ENCODE results near the gene MLIP.

The MLIP gene

DNA sequence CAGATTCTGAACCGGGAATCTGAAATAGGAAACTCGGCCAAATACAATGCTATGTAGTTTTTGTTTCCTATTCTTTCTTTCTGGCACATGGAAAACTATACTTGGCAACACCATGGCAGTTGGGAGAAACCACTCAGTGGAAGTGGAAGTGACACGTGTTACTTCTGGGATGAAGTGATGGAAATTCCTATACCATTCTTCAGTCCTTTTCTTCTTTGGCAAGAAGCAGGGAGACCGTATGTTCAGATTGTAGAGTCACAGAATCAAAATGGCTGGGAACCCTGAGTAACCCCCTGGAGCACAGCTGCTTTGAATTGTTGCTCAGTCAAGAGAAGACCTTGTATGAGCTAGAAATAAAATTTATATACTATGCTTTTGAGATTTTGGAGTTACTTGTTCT, 178.2 kb downstream of the MLIP start:
- no peak for DNase-seq

DNA sequence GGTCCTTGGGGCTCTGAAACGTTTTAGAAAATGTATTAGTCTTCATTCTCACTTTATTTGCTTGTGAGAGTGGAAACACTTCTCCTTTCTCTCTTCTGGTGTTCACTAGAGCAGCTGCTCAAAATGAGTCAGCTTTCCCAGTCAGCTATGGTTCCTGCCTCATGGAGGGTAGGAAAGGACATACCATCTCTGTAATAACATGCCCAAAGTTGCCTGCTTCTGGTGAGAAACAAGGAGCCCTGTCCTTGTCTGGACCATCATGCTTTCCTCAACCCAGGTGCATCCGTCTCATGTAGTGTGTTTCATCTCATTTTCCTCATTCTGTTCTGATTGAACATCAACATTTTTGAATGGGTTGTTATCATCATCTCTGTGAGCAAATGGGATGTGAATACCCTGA, 179.9 kb downstream of the MLIP start:
- no peak for DNase-seq

DNA sequence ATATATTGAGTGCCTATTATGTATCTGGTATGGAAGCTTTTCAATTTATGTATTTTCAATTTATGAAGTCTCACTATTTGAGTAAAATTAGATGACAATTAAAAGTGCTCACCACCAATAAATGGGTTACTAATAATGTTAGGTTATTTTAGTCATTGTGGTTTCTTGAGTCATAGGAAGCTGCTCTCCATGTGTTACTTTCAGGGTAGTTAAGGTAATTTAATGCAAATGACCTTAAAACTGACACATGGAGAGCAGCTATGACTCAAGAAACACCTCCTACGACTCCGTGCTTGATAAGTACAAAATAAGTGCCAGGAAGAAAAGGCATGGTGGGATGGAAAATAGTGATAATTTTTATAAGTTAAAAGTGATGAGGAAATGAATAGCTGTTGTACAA, 180.5 kb downstream of the MLIP start:
- no peak for DNase-seq

DNA sequence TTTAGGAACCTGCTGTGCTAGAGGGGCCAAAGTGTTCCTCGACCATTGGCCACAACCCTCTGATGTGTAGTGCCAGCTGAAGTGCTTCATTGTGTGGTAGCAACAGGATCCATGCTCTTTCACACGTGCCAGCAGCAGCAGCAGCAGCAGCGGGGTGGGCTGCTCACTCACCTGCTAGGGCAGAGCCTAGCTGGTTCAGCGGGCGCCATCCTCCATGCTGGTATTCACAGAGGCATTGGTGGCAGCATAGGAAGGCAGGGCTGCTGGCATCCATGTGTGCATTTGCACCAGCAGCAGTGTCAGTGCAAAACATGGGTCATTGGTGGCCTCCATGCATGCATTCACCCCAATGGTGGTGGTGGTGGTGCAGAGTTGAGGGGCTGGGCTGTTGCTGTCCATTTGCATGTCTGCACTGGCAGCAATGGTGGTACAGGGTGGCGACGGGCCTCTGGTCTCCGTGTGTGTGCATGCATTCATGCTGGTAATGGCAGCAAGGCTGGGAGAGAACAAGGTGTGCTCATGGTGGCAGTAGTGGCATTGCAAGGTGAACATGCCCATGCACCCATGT, 183.8 kb downstream of the MLIP start:
- DNase-seq: no peak

DNA sequence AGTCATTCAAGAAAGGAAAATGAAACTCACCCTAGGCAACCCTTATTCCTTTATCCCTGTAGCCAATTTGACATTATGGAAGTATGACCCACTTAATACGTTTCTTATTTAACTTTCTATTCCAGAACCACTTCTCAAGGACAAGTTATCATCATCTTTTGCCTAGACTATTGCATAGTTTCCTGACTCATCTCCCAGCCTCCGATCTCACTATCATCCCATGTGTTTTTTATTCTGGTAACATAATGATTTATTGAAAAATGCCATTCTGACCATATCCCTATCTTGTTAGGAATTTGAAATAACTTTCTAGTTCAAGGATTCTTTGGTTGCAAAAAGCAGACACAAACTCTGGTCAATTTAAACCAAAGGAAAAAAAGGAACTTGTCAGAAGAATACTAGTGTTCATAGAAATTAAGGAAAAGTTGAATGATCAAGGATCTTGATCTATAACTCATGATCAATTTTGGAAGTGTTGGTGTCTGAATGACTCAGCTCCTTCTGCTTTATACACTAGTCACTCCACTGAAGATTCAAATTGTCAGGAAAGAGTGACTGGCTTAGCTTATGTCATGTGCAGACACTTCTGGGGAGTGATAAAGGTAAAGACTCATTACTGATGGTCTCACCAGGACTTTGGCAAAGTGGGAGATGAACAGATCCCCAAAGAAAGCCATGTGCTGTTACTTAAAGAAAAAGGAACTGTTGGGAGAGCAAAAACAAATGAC, 188.5 kb downstream of the MLIP start:
- DNase-seq: no peak

DNA sequence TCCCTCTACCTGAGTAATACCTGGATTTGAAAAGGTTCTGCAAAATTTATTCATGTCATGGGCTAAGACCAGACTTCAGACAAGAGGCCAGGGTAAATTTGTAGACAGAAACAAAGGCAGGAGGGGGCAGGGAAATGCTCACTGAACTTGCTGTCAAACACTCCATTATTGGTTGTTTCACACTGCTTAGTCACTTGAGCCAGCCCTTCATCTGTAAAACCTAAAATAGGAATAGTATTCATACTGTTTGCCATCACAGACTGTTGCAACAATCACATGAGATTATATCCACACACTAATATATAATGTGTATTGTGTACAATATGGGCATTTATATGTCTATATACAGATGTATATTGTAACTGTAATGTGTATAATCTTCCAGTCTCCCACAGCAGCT, 190.5 kb downstream of the MLIP start:
- no peak for DNase-seq

DNA sequence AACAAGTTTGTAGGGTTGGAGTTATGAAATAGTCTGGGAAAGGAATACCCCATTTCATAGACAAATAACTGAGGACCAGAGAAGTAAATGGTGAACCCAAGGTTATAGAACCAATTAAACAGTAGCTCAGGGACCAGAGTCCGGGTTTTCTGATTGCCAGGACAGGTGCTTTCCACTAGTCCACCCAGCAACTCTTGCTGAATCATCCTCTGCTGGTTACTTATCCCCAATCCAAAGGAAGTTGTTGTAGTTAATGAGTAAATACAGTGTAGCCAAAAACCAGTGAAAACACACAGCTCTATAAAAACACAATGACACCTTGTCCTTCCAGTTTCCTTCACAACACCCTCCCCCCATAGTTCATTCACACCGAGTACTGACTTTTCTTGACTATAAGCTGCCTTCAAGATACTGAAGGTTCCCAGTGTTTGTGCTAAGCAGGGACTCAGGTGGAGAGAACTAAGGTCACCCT, 196.2 kb downstream of the MLIP start:
- no peak for DNase-seq

DNA sequence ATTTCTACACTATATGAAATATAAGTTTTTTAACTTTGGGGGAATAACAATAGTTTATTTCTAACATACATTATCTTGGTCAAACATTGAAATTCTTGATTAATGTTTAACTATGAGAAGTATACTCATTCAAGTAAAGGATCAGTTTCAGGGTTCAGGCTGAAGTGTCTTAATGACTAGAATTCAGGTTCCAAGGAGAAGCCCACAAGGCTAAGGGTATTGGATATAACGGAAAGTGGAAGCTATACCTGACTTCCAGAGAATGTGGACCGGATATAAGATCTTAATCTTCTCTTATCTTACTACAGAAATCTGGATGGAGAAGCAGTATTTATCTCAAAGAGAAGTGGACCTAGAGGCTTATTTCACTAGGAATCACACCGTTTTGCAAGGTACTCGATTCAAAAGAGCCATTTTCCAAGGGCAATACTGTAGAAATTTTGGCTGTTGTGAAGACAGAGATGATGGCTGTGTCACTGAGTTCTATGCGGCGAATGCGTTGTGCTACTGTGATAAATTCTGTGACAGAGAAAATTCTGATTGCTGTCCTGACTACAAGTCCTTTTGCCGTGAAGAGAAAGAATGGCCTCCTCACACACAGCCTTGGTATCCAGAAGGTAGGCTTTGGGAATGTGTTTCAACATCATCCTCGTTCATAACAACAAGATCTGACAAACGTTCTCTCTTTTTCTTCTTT, 197.2 kb downstream of the MLIP start, which contains the start of gene TINAG:
Gene TINAG, plus strand, starts transcription at position 153 of the 697 bp plus-strand sequence. Its CDS starts 110 bp downstream, at position 263.
- DNase-seq: no peak

DNA sequence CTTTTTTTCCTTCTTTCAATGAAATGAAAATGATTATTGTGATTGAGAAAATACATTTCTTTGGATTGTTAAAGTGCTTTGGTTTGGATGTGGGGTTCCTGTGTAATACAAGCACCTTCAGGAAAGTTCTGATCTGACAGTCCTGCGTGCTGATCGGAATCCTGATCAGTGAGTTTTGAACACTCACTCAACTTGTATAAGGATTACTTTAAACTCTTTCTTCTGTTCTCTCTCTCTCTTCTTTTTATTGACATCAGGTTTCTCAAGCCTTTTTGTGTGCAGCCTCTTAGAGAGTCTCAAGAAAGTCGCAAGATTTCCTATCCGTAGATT, 197.7 kb downstream of the MLIP start:
- DNase-seq: no peak

DNA sequence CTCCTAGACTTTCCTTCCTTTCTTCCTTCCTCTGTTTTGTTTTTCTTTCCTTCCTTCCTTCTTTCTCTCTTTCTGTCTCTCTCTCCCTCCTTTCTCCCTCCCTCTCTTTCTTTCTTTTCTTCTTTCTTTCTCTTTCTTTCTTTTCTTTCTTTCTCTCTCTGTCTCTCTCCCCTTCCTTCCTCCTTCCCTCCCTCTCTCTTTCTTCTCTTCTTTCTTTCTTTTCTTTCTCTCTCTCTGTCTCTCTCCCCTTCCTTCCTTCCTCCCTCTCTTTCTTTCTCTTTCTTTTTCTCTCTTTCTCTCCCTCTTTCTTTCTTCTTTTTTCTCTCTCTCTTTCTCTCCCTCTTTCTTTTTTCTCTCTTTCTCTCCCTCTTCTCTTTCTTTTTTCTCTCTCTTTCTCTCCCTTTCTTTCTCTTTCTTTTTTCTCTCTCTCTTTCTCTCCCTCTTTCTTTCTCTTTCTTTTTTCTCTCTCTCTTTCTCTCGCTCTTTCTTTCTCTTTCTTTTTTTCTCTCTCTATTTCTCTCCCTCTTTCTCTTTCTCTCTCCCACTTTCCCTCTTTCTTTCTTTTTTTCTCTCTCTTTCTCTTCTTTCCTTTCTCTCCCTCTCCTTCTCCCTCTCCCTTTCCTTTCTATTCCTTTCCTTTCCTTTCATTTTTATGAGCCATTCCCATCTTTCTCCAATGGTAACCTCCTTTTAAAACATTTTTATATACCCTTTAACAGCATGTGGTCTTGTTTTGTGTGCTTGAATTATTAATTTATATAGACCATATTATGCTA, 199.3 kb downstream of the MLIP start:
- no peak for DNase-seq

DNA sequence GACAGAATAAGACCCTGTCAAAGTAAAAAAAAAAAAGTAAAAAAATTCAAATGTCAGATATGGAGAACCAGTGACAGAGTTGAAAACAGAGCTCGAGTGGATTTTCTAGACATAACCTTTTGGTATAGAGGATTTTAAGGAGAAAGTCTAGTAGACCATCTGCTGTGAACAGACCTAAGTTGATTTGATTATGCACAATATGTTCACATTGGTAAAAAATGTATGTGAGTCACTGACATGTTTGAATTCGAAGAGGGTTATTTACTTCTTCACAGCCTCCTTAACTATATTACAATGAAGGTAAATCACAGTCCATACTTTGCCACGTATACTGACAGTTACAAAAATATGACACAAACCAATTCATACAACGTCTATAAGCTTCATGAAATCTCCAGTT, 204.4 kb downstream of the MLIP start:
- no peak for DNase-seq
